HG03354 (cell line): Measurements from ENCODE around the gene C21orf91.

Experiments used
- ATAC-seq: cut with Tn5 transposase; IDR thresholded peaks from one replicate; pipeline ENCODE4 v1.9.1; 2021; ENCODE audit warnings: mild to moderate bottlenecking; ENCODE audit not compliant: unreplicated experiment, poor library complexity, severe bottlenecking

The C21orf91 gene

GRCh38 chr21:17799414-17800164 lies 19.6 kb downstream of the C21orf91 start:
- ATAC-seq = no peak

- ATAC-seq = no peak
Observed at GRCh38 chr21:17798796-17799195, 20.4 kb downstream of the C21orf91 start.

- no peak for ATAC-seq
Observed at GRCh38 chr21:17797967-17798366, 21.2 kb downstream of the C21orf91 start.

- no peak for ATAC-seq
Observed at GRCh38 chr21:17796503-17796902, 22.7 kb downstream of the C21orf91 start.

GRCh38 chr21:17796037-17796403 lies 23.1 kb downstream of the C21orf91 start:
- ATAC-seq = no peak

GRCh38 chr21:17795146-17796036 lies 23.8 kb downstream of the C21orf91 start:
- ATAC-seq = no peak

GRCh38 chr21:17794518-17795145 lies 24.5 kb downstream of the C21orf91 start:
- no peak for ATAC-seq

- peak; percentile 76 for ATAC-seq
Observed at GRCh38 chr21:17793246-17794123, 25.7 kb downstream of the C21orf91 start.

- ATAC-seq = no peak
Observed at GRCh38 chr21:17789656-17790055, 29.5 kb downstream of the C21orf91 start.

- no peak for ATAC-seq
Observed at GRCh38 chr21:17789069-17789468, 30.1 kb downstream of the C21orf91 start.

- ATAC-seq = no peak
Observed at GRCh38 chr21:17786851-17787181, 32.3 kb downstream of the C21orf91 start.

GRCh38 chr21:17786071-17786850 lies 32.9 kb downstream of the C21orf91 start:
- ATAC-seq = no peak

- no peak for ATAC-seq
Observed at GRCh38 chr21:17785403-17785788, 33.8 kb downstream of the C21orf91 start.

GRCh38 chr21:17784604-17785402 lies 34.4 kb downstream of the C21orf91 start:
- ATAC-seq = peak; percentile 69

GRCh38 chr21:17784180-17784598 lies 35.0 kb downstream of the C21orf91 start:
- peak; percentile 63 for ATAC-seq

GRCh38 chr21:17783481-17784179 lies 35.5 kb downstream of the C21orf91 start:
- ATAC-seq = peak; percentile 44

- no peak for ATAC-seq
Observed at GRCh38 chr21:17783003-17783402, 36.2 kb downstream of the C21orf91 start.

- no peak for ATAC-seq
Observed at GRCh38 chr21:17782051-17782450, 37.1 kb downstream of the C21orf91 start.
